Ishikawa (cell line): ENCODE results near the gene USP2.

Experiments used
- CEBPB ChIP-seq: IDR thresholded peaks from 2 replicates; pipeline ENCODE4 v1.6.1; 2012
- CREB1 ChIP-seq: IDR thresholded peaks from 2 replicates; pipeline ENCODE4 v1.6.1; 2012; ENCODE audit warnings: low read depth
- EGR1 ChIP-seq: IDR thresholded peaks from 2 replicates; pipeline ENCODE4 v1.6.1; 2012
- EP300 ChIP-seq: IDR thresholded peaks from 2 replicates; pipeline ENCODE4 v1.6.1; 2012; ENCODE audit warnings: borderline replicate concordance
- FOXM1 ChIP-seq: IDR thresholded peaks from 2 replicates; pipeline ENCODE4 v1.6.1; 2012; ENCODE audit warnings: low read depth, borderline replicate concordance
- MAX ChIP-seq: IDR thresholded peaks from 2 replicates; pipeline ENCODE4 v1.6.1; 2012
- NFIC ChIP-seq: IDR thresholded peaks from 2 replicates; pipeline ENCODE4 v1.6.1; 2012
- RAD21 ChIP-seq: IDR thresholded peaks from 2 replicates; pipeline ENCODE4 v1.6.1; 2012; ENCODE audit warnings: low read depth
- REST ChIP-seq: IDR thresholded peaks from 2 replicates; pipeline ENCODE4 v1.6.1; 2012; ENCODE audit warnings: low read depth, mild to moderate bottlenecking
- TAF1 ChIP-seq: IDR thresholded peaks from 2 replicates; pipeline ENCODE4 v1.6.1; 2012; ENCODE audit warnings: low read depth, mild to moderate bottlenecking
- TCF12 ChIP-seq: IDR thresholded peaks from 2 replicates; pipeline ENCODE4 v1.6.1; 2012; ENCODE audit warnings: low read depth
- TEAD4 ChIP-seq: IDR thresholded peaks from 2 replicates; pipeline ENCODE4 v1.6.1; 2012
- USF1 ChIP-seq: IDR thresholded peaks from 2 replicates; pipeline ENCODE4 v1.6.1; 2012
- YY1 ChIP-seq: IDR thresholded peaks from 2 replicates; pipeline ENCODE4 v1.6.1; 2012; ENCODE audit warnings: low read depth
- ZBTB7A ChIP-seq: IDR thresholded peaks from 2 replicates; pipeline ENCODE4 v1.6.1; 2012; ENCODE audit warnings: low read depth

USP2 gene

GRCh38 chr11:119319136-119319699, 62.3 kb downstream of the USP2 start:
- no peak for TF ChIP-seq CREB1
- TF ChIP-seq ZBTB7A: 0 out of 2 replicates have a peak, but pooled peaks have one; percentile 34
- TF ChIP-seq RAD21: no peak
- no peak for TF ChIP-seq USF1

DNA sequence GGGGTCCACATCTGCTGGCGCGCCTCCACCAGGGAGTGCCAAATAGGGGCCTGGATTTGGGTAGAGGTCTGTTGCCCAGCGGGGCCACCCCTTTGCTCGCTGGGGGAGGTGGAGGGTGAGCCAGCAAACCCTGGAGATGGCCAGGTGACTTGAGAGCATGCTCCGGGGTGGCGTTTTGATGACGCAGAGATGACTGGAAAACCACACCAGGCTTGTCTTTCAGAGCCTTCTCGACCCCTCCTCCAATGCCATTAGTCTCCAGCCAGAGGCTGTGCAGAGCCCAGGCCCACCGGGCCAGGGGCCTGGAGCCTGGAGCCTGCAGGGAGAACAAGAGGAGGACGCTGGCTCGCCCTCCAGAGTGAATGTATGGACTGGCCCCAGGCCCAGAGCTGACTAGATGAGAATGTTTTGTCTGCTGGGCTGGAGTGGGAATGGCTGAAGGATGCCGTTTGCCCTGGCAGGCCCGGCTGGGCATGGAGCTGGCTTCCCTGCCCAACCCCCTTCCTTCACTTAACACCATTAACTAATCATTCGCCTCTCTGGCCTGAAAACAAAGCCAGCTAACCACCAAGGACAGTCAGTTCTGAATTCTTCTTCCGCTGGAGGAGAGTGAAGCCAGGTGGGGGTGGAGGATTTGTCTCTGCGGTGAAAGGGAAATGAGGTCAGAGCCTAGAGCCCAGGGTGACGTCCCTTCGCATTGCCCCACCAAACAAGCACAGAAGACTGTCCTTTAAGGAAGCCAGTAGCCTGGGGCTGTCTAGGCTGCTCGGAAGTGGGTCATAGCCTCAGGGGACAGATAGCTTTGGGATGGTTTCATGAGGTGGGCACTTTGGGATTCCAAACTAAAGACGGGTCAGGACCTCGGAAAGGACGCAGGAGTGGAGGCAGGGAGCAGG, 63.0 kb downstream of the USP2 start:
- TF ChIP-seq MAX: no peak
- no peak for TF ChIP-seq TCF12
- TF ChIP-seq CREB1: no peak
- TF ChIP-seq NFIC: no peak
- no peak for TF ChIP-seq REST
- TF ChIP-seq CEBPB: no peak

GRCh38 chr11:119317592-119318239, 63.8 kb downstream of the USP2 start:
- TF ChIP-seq ZBTB7A: no peak
- TF ChIP-seq CEBPB: no peak
- no peak for TF ChIP-seq FOXM1
- no peak for TF ChIP-seq REST
- TF ChIP-seq RAD21: no peak
- no peak for TF ChIP-seq USF1
- TF ChIP-seq CREB1: no peak
- TF ChIP-seq EGR1: no peak
- TF ChIP-seq EP300: no peak
- no peak for TF ChIP-seq NFIC
- no peak for TF ChIP-seq TEAD4
- no peak for TF ChIP-seq TAF1
- no peak for TF ChIP-seq MAX
- TF ChIP-seq YY1: no peak
- no peak for TF ChIP-seq TCF12

DNA sequence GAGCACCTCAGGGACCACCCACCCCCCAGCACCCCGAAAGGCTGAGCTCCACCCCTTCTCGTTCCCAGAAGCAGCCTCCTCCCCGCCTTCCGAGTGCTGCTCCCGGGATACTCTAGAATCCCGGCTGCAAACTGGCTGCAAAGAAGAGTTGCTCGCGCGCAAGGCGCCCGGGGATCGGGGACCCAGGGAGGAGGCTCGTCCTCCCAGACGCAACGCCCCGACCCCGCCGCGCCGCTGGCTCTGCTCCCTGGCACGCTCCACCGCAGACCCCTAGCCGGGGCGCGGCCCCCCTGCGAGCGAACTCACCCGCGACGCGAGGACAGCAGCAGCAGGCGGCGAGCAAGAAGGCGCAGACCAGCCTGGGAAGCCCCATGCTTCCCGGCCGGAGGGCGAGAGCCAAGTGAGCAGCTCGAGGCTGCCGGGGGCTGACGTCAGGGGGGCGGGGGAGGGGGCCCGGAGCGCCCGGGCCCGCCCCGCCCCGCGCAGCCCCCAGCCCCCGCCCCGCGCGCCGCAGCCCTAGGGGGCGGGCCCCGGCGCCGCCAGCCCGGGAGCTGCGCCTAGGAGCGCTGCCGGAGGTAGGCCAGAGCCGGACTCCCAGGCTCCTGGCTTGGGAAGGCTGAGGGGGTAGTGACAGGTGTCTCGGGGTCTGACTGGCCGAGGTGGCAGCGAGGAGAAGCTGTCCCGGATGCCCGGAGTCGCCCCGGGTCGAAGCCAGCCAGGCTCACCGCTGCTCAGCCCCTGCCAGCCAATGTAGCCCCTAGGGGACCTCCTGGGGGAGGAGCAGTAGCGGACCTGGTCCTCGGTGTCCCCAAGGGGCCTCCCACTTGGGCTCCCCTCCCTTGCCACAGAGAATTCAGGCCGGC, 64.5 kb downstream of the USP2 start, which contains the start of gene MCAM:
MCAM (minus strand) TSS at position 402 of the 863 bp plus-strand sequence; CDS start at position 373, 29 bp downstream.
- no peak; the same call in 1 of the 2 replicates for TF ChIP-seq TCF12
- TF ChIP-seq TAF1: peak; percentile 80
- no peak for TF ChIP-seq CEBPB
- TF ChIP-seq USF1: no peak
- TF ChIP-seq YY1: no peak
- TF ChIP-seq MAX: peak; percentile 58; the same call in 1 of the 2 replicates
- no peak for TF ChIP-seq FOXM1
- TF ChIP-seq NFIC: no peak; the same call in 1 of the 2 replicates
- peak; percentile 24; the same call in 1 of the 2 replicates for TF ChIP-seq ZBTB7A
- no peak for TF ChIP-seq RAD21
- TF ChIP-seq EP300: no peak
- TF ChIP-seq CREB1: no peak
- no peak for TF ChIP-seq TEAD4
- no peak for TF ChIP-seq REST
- no peak for TF ChIP-seq EGR1
